Type B pancreatic cell (in vitro differentiated cells): ENCODE data around the gene KLHL35. TPM values are rescaled to one million over a fixed set of nuclear protein-coding genes. Genes with fewer than 3 reads are reported as not detected.

Experiments used
- DNase-seq: peaks from one replicate; pipeline ENCODE4 v3.0.0; 2021; ENCODE audit warnings: mixed read lengths; ENCODE audit not compliant: unreplicated experiment; ENCODE audit errors: extremely low spot score
- H3K27ac Mint-ChIP-seq: 2 replicates; pipeline ENCODE4 v1.8.0; 2021; ENCODE audit warnings: mild to moderate bottlenecking, mixed read lengths
- H3K27me3 Mint-ChIP-seq: 2 replicates; pipeline ENCODE4 v1.8.0; 2021; ENCODE audit warnings: mixed read lengths
- H3K36me3 Mint-ChIP-seq: 2 replicates; pipeline ENCODE4 v1.8.0; 2021; ENCODE audit warnings: mixed read lengths
- H3K4me1 Mint-ChIP-seq: one replicate; pipeline ENCODE4 v1.8.0; 2021; ENCODE audit warnings: mixed read lengths; ENCODE audit not compliant: unreplicated experiment
- H3K4me3 Mint-ChIP-seq: 2 replicates; pipeline ENCODE4 v1.8.0; 2021; ENCODE audit warnings: mild to moderate bottlenecking, mixed read lengths
- H3K9me3 Mint-ChIP-seq: 2 replicates; pipeline ENCODE4 v1.8.0; 2021; ENCODE audit warnings: mixed read lengths
- total RNA-seq: library from RNA; stranded (reverse); gene quantifications from 2 replicates; pipeline ENCODE4 v1.2.1, GENCODE V29; 2021; ENCODE audit warnings: low replicate concordance
- TF ChIP-seq, protein P1 (sequence below): fragments of 200-600 bp; sonication (generic); conservative IDR thresholded peaks from 2 replicates; pipeline ENCODE4 v1.5.0; 2021; ENCODE audit warnings: antibody characterized with exemption, mild to moderate bottlenecking

The KLHL35 gene
- total RNA-seq, 1 donor from 2014 or later = 1.6 TPM

DNA sequence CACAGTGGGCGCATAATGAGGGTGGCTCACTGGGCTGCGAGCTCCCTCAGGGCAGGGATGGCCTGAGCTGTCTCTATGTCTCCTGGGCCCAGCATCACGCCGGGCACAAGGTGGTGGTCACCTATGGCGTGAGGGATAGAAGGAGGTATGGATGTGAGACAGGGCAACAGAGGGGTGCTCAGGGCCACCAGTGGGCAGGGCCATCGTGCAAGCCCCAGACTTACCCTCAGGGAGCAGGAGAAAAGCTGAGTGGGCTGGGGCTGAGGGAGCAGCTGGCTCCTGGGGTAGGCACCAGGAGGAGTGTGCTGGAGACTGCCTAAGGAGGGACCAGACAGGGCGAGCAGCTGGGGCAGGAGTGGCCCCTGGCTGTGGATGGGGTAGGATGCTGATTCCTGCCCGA, 34.3 kb upstream of the KLHL35 start:
- H3K9me3 Mint-ChIP-seq = no peaks in the 10 kb centered on the region
- no peaks in the 10 kb centered on the region for H3K36me3 Mint-ChIP-seq
- no peak overlapping the region for H3K27ac Mint-ChIP-seq
- no peak for DNase-seq
- TF ChIP-seq, protein P1, sequence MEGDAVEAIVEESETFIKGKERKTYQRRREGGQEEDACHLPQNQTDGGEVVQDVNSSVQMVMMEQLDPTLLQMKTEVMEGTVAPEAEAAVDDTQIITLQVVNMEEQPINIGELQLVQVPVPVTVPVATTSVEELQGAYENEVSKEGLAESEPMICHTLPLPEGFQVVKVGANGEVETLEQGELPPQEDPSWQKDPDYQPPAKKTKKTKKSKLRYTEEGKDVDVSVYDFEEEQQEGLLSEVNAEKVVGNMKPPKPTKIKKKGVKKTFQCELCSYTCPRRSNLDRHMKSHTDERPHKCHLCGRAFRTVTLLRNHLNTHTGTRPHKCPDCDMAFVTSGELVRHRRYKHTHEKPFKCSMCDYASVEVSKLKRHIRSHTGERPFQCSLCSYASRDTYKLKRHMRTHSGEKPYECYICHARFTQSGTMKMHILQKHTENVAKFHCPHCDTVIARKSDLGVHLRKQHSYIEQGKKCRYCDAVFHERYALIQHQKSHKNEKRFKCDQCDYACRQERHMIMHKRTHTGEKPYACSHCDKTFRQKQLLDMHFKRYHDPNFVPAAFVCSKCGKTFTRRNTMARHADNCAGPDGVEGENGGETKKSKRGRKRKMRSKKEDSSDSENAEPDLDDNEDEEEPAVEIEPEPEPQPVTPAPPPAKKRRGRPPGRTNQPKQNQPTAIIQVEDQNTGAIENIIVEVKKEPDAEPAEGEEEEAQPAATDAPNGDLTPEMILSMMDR = no peak
- no peak overlapping the region for H3K4me3 Mint-ChIP-seq
- no peaks in the 10 kb centered on the region for H3K27me3 Mint-ChIP-seq
- peaks cover 70% of the 10 kb centered on the region for H3K4me1 Mint-ChIP-seq

DNA sequence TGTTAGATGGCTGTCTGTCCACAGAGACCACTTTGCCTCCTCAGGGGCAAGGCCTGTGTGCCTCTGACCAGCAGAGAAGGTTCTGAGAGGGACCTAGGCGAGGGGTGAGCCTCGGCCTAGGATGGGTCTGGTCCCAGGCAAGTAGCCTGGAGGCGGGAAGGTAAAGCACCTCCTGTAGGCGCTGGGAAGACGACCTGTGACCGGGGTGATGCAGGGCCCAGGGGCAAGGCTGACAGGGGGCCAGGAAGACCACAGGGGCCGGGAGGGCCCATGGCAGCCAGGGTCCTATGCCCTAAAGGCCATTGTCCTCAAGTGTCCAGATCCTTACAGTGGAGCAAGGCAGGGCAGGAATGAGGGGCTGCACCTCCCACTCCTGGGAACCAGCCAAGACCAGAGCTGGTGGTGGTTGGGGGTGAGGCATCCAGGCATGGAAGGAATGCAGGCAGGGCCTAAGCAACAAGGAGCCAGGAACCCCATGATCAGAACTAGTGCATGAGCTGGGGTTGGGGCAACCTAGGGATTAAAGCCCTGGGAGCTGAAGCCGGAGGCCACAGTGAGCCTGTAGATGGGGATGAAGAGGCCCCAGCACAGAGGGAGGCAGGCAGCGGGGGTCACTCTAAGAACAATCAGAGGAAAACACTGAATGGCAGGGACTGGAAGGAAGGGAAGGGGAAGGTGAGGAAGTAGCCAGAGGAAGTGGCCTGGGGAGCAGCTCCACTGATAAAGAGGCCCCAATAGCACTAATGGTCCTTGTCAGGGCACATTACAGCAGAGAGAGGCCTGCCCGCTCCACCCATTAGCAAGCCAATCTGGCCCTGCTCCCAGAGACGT, 32.9 kb upstream of the KLHL35 start:
- Mint-ChIP-seq H3K9me3 (no peaks in the 10 kb centered on the region), H3K4me3 (no peak overlapping the region), H3K27ac (peak overlapping the region; percentile 31), H3K27me3 (no peaks in the 10 kb centered on the region), H3K36me3 (no peaks in the 10 kb centered on the region), H3K4me1 (peaks cover 63% of the 10 kb centered on the region)
- TF ChIP-seq, protein P1 = no peak
- DNase-seq = no peak

DNA sequence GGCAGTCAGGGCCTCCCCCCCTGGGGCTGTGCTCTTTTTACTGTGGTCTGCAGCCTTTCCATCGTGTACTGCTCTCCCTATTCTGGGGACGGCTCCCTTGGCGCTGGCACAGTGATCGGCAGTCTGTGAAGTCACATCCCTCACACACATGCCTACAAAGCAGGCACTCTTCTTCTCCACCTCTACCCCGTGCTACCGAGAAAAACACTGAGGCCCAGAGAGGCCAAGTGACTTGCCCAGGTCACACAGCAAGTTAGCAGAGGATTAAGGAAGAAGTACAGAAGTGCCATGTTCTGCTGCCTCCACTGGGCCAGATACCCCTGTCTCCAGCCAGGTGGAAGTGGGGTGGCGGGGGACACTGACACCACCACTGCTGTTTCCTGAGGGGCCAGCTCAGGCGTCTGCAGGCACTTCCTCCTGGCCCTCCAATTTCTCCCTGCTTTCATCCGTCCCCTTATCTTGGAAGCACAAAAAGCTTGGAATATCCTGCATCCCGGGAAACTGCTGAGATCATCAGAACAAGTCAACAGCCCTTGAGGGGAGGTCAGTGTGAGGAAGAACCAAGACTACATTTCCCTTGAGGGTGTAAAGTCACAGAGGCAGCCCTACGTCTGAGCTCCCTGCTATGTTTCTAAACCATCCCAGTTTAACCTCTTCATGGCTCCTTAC, 30.2 kb upstream of the KLHL35 start:
- Mint-ChIP-seq H3K4me1 (peaks cover 43% of the 10 kb centered on the region), H3K27ac (peak overlapping the region; percentile 73), H3K4me3 (no peak overlapping the region), H3K36me3 (no peaks in the 10 kb centered on the region), H3K9me3 (no peaks in the 10 kb centered on the region), H3K27me3 (no peaks in the 10 kb centered on the region)
- TF ChIP-seq, protein P1 = no peak
- no peak for DNase-seq

DNA sequence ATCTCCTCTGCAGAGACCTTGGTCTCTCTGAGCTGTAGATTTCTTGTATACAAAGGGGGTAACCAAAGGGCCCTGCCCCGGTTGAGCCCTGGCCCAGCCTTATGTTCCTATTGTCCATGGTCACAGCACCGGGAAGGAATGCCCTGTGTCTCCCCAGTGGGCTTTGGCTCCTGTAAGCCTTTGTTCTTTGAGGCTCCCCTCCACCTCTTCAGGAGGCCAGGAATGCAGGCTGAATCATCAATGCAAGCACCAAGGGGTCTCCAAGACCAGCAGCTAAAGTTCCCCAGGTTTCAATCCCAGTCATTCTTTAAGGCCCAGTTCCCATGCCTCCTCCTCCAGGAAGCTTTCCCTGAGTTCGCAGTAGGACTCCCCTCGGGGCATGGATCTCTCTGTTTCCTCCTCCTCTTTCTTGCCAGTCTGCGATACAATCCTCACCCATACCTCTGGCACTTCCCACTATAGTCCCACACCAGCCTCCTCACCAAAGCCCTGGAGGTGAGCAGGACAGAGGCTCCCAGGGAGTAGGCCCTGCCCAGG, 29.2 kb upstream of the KLHL35 start:
- Mint-ChIP-seq H3K9me3 (no peaks in the 10 kb centered on the region), H3K27me3 (no peaks in the 10 kb centered on the region), H3K4me3 (no peak overlapping the region), H3K36me3 (no peaks in the 10 kb centered on the region), H3K4me1 (peaks cover 39% of the 10 kb centered on the region), H3K27ac (no peak overlapping the region)
- DNase-seq = no peak
- TF ChIP-seq, protein P1 = no peak

DNA sequence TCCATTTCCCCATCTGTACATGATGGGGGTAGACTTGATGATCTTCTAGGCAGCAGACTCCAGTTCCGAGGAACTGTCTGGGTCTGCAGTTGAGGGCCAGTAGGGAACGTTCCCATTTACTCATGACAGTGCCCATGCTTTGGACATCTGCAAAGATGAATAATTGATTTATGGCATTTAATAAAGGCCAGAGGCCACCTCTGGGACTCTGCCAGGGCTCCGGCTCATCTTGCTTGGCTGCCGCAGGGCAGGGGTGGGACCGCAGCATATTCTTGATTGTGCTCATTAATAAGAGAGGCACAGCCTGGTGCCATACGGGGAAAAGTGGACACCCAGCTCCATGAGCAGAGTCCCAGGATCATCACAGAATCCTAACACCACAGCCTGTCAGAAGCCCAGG, 28.1 kb upstream of the KLHL35 start:
- TF ChIP-seq, protein P1 = no peak
- Mint-ChIP-seq H3K27me3 (no peaks in the 10 kb centered on the region), H3K4me3 (no peak overlapping the region), H3K4me1 (peaks cover 32% of the 10 kb centered on the region), H3K36me3 (no peaks in the 10 kb centered on the region), H3K9me3 (no peaks in the 10 kb centered on the region), H3K27ac (no peak overlapping the region)
- DNase-seq = no peak
